DOHH2 (cell line): ENCODE results near the gene FAM124B.

Experiments
- H3F3A ChIP-seq: fragments of 200-600 bp; sonication (generic), shearing (Covaris generic); 2 replicates; pipeline ENCODE4 v1.6.0; 2016; ENCODE audit warnings: antibody characterized with exemption, mild to moderate bottlenecking; ENCODE audit not compliant: control insufficient read depth, insufficient read depth
- H3K27ac ChIP-seq: fragments of 200-600 bp; sonication (generic); 2 replicates; pipeline ENCODE4 v1.5.1; 2014; ENCODE audit warnings: low read depth, mild to moderate bottlenecking, low read length, moderate library complexity
- H3K27me3 ChIP-seq: fragments of 200-600 bp; sonication (generic); 2 replicates; pipeline ENCODE4 v1.6.1; 2014; ENCODE audit warnings: mild to moderate bottlenecking, low read length, mixed read lengths; ENCODE audit not compliant: control insufficient read depth
- H3K36me3 ChIP-seq: fragments of 200-600 bp; sonication (generic); 2 replicates; pipeline ENCODE4 v1.6.1; 2014; ENCODE audit warnings: mild to moderate bottlenecking, low read length, moderate library complexity, mixed read lengths; ENCODE audit not compliant: control insufficient read depth
- H3K4me1 ChIP-seq: fragments of 200-600 bp; sonication (generic); 2 replicates; pipeline ENCODE4 v1.6.1; 2014; ENCODE audit warnings: mild to moderate bottlenecking, low read length, mixed read lengths; ENCODE audit not compliant: control insufficient read depth
- H3K4me2 ChIP-seq: fragments of 200-600 bp; sonication (generic); 2 replicates; pipeline ENCODE4 v1.6.0; 2014; ENCODE audit warnings: mild to moderate bottlenecking, low read length, moderate library complexity
- H3K4me3 ChIP-seq: fragments of 200-600 bp; sonication (generic); 2 replicates; pipeline ENCODE4 v1.5.1; 2014; ENCODE audit warnings: mild to moderate bottlenecking, low read length, mixed read lengths
- H3K79me2 ChIP-seq: fragments of 200-600 bp; sonication (generic); 2 replicates; pipeline ENCODE4 v1.6.1; 2014; ENCODE audit warnings: mild to moderate bottlenecking, low read length, mixed read lengths; ENCODE audit not compliant: control insufficient read depth
- H3K9me2 ChIP-seq: fragments of 200-600 bp; sonication (generic); replicated peaks from 2 replicates; pipeline ENCODE4 v1.6.1; 2014; ENCODE audit warnings: mild to moderate bottlenecking, low read length, mixed read lengths; ENCODE audit not compliant: control insufficient read depth
- H3K9me3 ChIP-seq: fragments of 200-600 bp; sonication (generic); 2 replicates; pipeline ENCODE4 v1.6.1; 2014; ENCODE audit warnings: antibody characterized with exemption, low read length, mixed read lengths; ENCODE audit not compliant: control insufficient read depth, insufficient read depth
- H4K20me1 ChIP-seq: fragments of 200-600 bp; sonication (generic); 2 replicates; pipeline ENCODE4 v1.6.0; 2014; ENCODE audit warnings: low read depth, mild to moderate bottlenecking, antibody characterized with exemption, low read length, moderate library complexity; ENCODE audit not compliant: control insufficient read depth, insufficient read depth
- CTCF ChIP-seq: fragments of 200-600 bp; sonication (generic); IDR thresholded peaks from one replicate; pipeline ENCODE4 v1.5.1; 2014; ENCODE audit warnings: antibody characterized with exemption, mild to moderate bottlenecking, low read depth, low read length; ENCODE audit not compliant: poor library complexity, severe bottlenecking
- EZH2phosphoT487 ChIP-seq: fragments of 200-600 bp; sonication (generic); IDR thresholded peaks from 2 replicates; pipeline ENCODE4 v1.6.1; 2017; ENCODE audit warnings: borderline replicate concordance, mild to moderate bottlenecking, antibody characterized with exemption, low read length, moderate library complexity, mixed read lengths

The FAM124B gene

DNA sequence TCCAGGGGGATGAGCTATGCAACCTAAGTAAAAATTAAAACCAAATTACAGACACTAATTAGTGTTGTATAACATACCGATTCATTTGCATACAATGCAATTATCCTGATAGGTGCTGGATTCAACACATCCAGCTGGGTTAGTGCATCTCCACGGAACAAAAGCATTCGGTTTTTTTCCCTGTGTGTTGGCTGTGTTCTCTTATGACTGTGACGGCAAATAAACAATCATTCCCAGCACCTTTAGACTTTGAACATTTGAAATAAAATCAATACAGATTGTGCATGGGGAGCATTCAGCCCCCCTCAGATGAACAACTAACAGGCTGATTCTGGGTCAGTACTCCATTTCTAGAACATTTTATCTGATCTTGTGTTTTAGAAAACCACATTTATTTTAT lies 22.7 kb downstream of the FAM124B start:
- no peaks in the 10 kb centered on the region for H3K27me3 ChIP-seq
- no peaks in the 10 kb centered on the region for H3F3A ChIP-seq
- H3K4me1 ChIP-seq: peaks cover 3% of the 10 kb centered on the region; the same call in 1 of the 2 replicates
- no peaks in the 10 kb centered on the region for H3K9me3 ChIP-seq
- no peak overlapping the region for H3K4me2 ChIP-seq
- no peaks in the 10 kb centered on the region for H4K20me1 ChIP-seq
- H3K79me2 ChIP-seq: no peaks in the 10 kb centered on the region
- H3K27ac ChIP-seq: no peak overlapping the region
- H3K9me2 ChIP-seq: no peaks in the 10 kb centered on the region
- no peak for TF ChIP-seq EZH2phosphoT487
- no peak for TF ChIP-seq CTCF
- no peaks in the 10 kb centered on the region for H3K36me3 ChIP-seq
- H3K4me3 ChIP-seq: no peak overlapping the region

DNA sequence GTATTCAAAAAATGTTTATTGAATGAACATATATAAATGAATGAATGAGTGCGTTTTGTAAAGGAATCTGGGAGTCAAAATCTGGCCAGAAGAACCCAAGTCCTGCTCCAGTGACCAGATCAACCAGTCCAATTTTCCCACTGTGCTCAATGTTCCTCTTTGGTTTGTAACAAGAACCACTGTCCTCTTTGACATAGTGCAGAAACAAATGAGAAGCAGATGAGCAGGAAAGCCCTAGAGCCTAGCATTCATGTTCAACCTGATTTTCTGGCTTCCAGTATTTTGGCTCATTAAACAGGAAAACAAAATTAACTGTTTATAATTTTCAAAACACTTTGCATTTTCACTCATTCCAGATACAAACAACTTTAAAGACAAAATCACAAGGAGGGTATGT lies 23.2 kb downstream of the FAM124B start:
- Histone ChIP-seq H3K36me3 (no peaks in the 10 kb centered on the region), H4K20me1 (no peaks in the 10 kb centered on the region), H3F3A (no peaks in the 10 kb centered on the region), H3K27me3 (no peaks in the 10 kb centered on the region), H3K79me2 (no peaks in the 10 kb centered on the region), H3K9me3 (no peaks in the 10 kb centered on the region), H3K4me1 (peaks cover 3% of the 10 kb centered on the region; the same call in 1 of the 2 replicates), H3K4me3 (no peak overlapping the region), H3K4me2 (no peak overlapping the region), H3K27ac (no peak overlapping the region), H3K9me2 (no peaks in the 10 kb centered on the region)
- TF ChIP-seq CTCF (no peak), EZH2phosphoT487 (no peak)

DNA sequence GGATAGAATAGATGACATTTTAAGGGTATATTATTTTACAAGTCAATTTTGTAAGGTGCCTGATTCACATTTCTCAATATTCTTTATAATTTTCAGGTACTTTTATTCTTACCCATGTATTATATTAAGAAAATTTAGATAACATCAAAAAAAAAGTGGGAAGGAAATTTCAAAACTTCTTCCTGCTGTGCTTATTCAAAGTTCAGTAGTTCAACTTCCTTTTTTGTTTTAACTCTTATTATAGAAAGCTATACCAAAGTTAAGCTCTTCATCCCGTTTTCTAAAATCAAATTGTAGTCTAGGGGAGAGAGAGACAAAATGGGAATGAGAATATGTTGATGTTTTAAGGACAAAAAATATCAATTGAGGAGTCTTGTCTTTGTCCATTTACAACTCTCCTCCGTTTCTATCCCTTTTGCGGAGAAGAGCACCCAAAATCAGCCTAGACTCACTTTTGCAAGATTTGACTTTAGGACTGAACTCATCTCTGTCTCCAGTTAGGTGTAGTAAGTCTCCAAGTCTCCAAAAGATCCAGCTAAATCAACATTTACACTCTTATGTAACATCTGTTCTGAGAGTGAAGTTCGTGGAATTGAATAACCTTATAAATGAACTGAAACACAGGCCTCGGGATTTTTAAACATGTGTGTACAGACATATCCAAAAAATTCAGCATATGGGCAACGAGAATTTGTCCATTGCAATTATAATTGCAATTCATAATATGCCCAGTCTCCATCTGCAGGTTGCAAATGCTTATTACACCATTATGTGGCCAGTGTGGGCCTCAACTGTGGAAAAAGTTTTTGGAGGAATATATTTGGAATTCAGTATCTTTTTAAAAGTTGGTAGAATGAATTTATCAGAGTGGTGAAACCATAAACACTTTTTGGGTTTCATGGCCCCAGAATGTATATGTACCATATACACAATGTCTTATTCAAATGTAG lies 23.9 kb downstream of the FAM124B start:
- H3K4me2 ChIP-seq: no peak overlapping the region
- H3K4me3 ChIP-seq: no peak overlapping the region
- no peaks in the 10 kb centered on the region for H3K9me3 ChIP-seq
- no peaks in the 10 kb centered on the region for H3K9me2 ChIP-seq
- H3K4me1 ChIP-seq: peaks cover 3% of the 10 kb centered on the region; the same call in 1 of the 2 replicates
- no peaks in the 10 kb centered on the region for H4K20me1 ChIP-seq
- TF ChIP-seq EZH2phosphoT487 (no peak), CTCF (peak; percentile 27)
- H3K36me3 ChIP-seq: no peaks in the 10 kb centered on the region
- H3K27me3 ChIP-seq: no peaks in the 10 kb centered on the region
- H3F3A ChIP-seq: no peaks in the 10 kb centered on the region
- H3K79me2 ChIP-seq: no peaks in the 10 kb centered on the region
- no peak overlapping the region for H3K27ac ChIP-seq
